B cell (primary cell): ENCODE measurements around the gene PLEKHG2. TPM values are rescaled to one million over a fixed set of nuclear protein-coding genes. Genes with fewer than 3 reads are reported as not detected.
A peak's percentile ranks its signal among the peaks of the same experiment; 100 is the strongest.

Source experiments
- ATAC-seq: fragments of 200-7000 bp; cut with Tn5 transposase; one replicate; pipeline ENCODE4 v1.10.0; 2021; ENCODE audit warnings: low read depth, mild to moderate bottlenecking, moderate number of reproducible peaks, moderate library complexity
- CTCF ChIA-PET: fragments of 350-600 bp; sonication (Branson Sonifier 250); formaldehyde crosslinking; loops from one replicate; lab custom pipeline; 2021; ENCODE audit warnings: antibody characterized with exemption, inconsistent platforms; lab: Charles Lee
- POLR2A ChIA-PET: fragments of 350-600 bp; sonication (Branson Sonifier 250); formaldehyde crosslinking; loops from one replicate; lab custom pipeline; 2021; ENCODE audit warnings: antibody characterized with exemption; lab: Charles Lee
- DNase-seq: peaks from one replicate; pipeline ENCODE4 v3.0.0; 2013
- H2AFZ ChIP-seq: 2 replicates; pipeline ENCODE4 v1.6.1; 2012; ENCODE audit warnings: mild to moderate bottlenecking, low read depth, low read length; ENCODE audit not compliant: insufficient read depth, poor library complexity, severe bottlenecking
- H3K27ac ChIP-seq, 2 donors: 1 replicate in 1 of 2; 2 replicates in 1 of 2; pipeline ENCODE4 v1.5.1; 2012 to 2013; ENCODE audit warnings: low read length in 2 of 2, mild to moderate bottlenecking in 2 of 2, moderate library complexity in 1 of 2
- H3K27me3 ChIP-seq, 4 experiments: fragments of 200-600 bp in 1 of 4; sonication (generic) in 1 of 4; replicated peaks in 1 of 4; 1 replicate in 2 of 4; 2 replicates in 2 of 4; pipeline versions ENCODE4 v1.6.1 to v1.7.0; 2013 to 2016; ENCODE audit warnings: low read length in 3 of 4, mild to moderate bottlenecking in 2 of 4, mixed read lengths in 1 of 4, moderate library complexity in 1 of 4; ENCODE audit not compliant: insufficient read depth in 4 of 4, control insufficient read depth in 3 of 4; ENCODE audit errors: control extremely low read depth in 1 of 4
- H3K36me3 ChIP-seq, 2 experiments: replicated peaks in 1 of 2; 1 replicate in 1 of 2; 2 replicates in 1 of 2; pipeline versions ENCODE4 v1.6.1 to v1.7.1; 2013; ENCODE audit warnings: low read length in 1 of 2; ENCODE audit not compliant: insufficient read depth in 2 of 2, control insufficient read depth in 1 of 2; ENCODE audit errors: control extremely low read depth in 1 of 2, extremely low read depth in 1 of 2
- H3K4me1 ChIP-seq, 2 donors: fragments of 200-600 bp in 1 of 2; sonication (generic) in 1 of 2; 1 replicate in 1 of 2; 2 replicates in 1 of 2; pipeline versions ENCODE4 v1.5.1 to v1.6.1; 2013 to 2017; ENCODE audit warnings: low read length in 2 of 2; ENCODE audit not compliant: control insufficient read depth in 2 of 2, insufficient read depth in 2 of 2
- H3K4me2 ChIP-seq: replicated peaks from 2 replicates; pipeline ENCODE3; 2012; ENCODE audit warnings: mild to moderate bottlenecking, low read depth, low read length; ENCODE audit not compliant: poor library complexity, severe bottlenecking
- H3K4me3 ChIP-seq, 5 experiments: fragments of 200-600 bp in 1 of 5; sonication (generic) in 1 of 5; 1 replicate in 3 of 5; 2 replicates in 2 of 5; pipeline versions ENCODE4 v1.5.1 to v1.7.0; 2011 to 2016; ENCODE audit warnings: low read length in 4 of 5, mild to moderate bottlenecking in 4 of 5, low read depth in 2 of 5, control low read depth in 1 of 5, moderate library complexity in 1 of 5; ENCODE audit not compliant: insufficient read depth in 1 of 5; ENCODE audit errors: control extremely low read depth in 1 of 5, extremely low read depth in 1 of 5
- H3K79me2 ChIP-seq: fragments of 200-600 bp; sonication (generic); one replicate; pipeline ENCODE4 v1.6.0; 2016; ENCODE audit warnings: low read length; ENCODE audit not compliant: control insufficient read depth, insufficient read depth
- H3K9ac ChIP-seq: fragments of 200-600 bp; sonication (generic); 2 replicates; pipeline ENCODE4 v1.6.1; 2017; ENCODE audit warnings: mild to moderate bottlenecking, low read length, moderate library complexity
- H3K9me3 ChIP-seq, 3 donors: one replicate each; pipeline versions ENCODE4 v1.6.1 to v1.7.1; 2013; ENCODE audit warnings: low read length in 2 of 3; ENCODE audit not compliant: control insufficient read depth in 2 of 3, insufficient read depth in 1 of 3; ENCODE audit errors: control extremely low read depth in 1 of 3
- H4K20me1 ChIP-seq: 2 replicates; pipeline ENCODE4 v1.6.0; 2012; ENCODE audit warnings: mild to moderate bottlenecking, low read length; ENCODE audit not compliant: insufficient read depth, control insufficient read depth, poor library complexity, severe bottlenecking
- H3K27ac Mint-ChIP-seq: one replicate; pipeline ENCODE4 v1.8.0; 2021; ENCODE audit warnings: mixed read lengths
- H3K27me3 Mint-ChIP-seq: one replicate; pipeline ENCODE4 v1.8.0; 2021; ENCODE audit warnings: mixed read lengths
- H3K4me1 Mint-ChIP-seq: one replicate; pipeline ENCODE4 v1.8.0; 2021; ENCODE audit warnings: mixed read lengths
- H3K4me3 Mint-ChIP-seq: one replicate; pipeline ENCODE4 v1.8.0; 2021; ENCODE audit warnings: mixed read lengths
- H3K9me3 Mint-ChIP-seq: one replicate; pipeline ENCODE4 v1.8.0; 2022; ENCODE audit warnings: mixed read lengths; ENCODE audit not compliant: insufficient read depth
- EZH2 ChIP-seq: IDR thresholded peaks from 2 replicates; pipeline ENCODE4 v1.6.1; 2012; ENCODE audit warnings: borderline replicate concordance, low read depth, mild to moderate bottlenecking, moderate library complexity, low read length; ENCODE audit not compliant: insufficient read depth, poor library complexity, severe bottlenecking
- WGBS: methylation state at CpG from one replicate; pipeline ENCODE4 v1.1.5; 2013; ENCODE audit warnings: missing lambda C conversion rate; ENCODE audit not compliant: insufficient coverage; 5-methylcytosine and 5-hydroxymethylcytosine counted together
- intact Hi-C: fragments of 100-400 bp; cut with micrococcal nuclease; formaldehyde crosslinking; loops from one replicate; pipeline ENCODE4 v1.10.0; 2022
- polyA plus RNA-seq: library from polyadenylated mRNA; depleted of rRNA; stranded (reverse); fragments of >200 nt; gene quantifications from 2 replicates; pipeline ENCODE4 v1.2.3, GENCODE V29; 2012
- total RNA-seq, 2 donors: library from RNA; stranded (reverse); fragments of 120-200 nt in 1 of 2; gene quantifications; 1 replicate in 1 of 2; 2 replicates in 1 of 2; pipeline versions ENCODE4 v1.2.3 to v1.2.4, GENCODE V29; 2013 to 2022
- TF ChIP-seq, protein P1 (sequence below): fragments of 200-600 bp; IDR thresholded peaks from one replicate; pipeline ENCODE4 v1.8.0; 2022; ENCODE audit warnings: antibody characterized with exemption, mild to moderate bottlenecking

Gene PLEKHG2
- total and polyA plus RNA-seq, 2 donors (not counting 1 experiment from before 2014, with no cell fraction given), result 27.0 to 167 TPM

DNA sequence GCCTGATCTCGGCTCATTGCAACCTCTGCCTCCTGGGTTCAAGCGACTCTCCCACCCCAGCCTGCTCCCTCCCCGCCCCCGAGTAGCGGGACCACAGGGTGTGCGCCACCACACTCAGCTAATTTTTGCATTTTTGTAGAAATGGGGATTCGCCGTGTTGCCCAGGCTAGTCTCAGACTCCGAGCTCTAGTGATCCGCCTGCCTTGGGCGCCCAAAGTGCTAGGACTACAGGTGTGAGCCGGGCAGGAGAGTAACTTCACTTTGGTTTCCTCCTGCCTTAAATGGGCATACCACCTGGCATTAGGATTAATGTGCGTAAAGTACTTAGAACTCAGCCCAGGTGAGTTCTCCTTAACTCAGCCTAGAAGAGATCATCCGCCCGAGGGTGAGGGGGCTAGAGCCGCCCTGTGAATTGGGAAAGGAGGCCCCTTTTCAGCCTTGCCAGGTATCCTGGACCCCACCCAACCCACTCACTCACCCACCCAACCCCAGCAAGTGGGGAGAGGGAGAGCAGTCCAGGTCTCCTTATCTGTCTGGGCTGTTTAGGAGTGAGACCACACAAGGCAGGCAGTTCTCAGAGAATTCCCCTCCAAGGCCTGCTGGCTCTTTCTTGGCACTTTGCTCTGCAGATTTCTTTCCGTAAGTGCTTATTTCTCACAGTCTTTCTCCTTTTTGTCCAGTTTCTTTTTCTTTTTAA lies 7.1 kb upstream of the PLEKHG2 start:
- peaks cover 62% of the 10 kb centered on the region for H3K4me1 Mint-ChIP-seq

More for the DNA sequence above, 7.1 kb upstream of the PLEKHG2 start:
- TF ChIP-seq EZH2, result no peak
- TF ChIP-seq, protein P1, sequence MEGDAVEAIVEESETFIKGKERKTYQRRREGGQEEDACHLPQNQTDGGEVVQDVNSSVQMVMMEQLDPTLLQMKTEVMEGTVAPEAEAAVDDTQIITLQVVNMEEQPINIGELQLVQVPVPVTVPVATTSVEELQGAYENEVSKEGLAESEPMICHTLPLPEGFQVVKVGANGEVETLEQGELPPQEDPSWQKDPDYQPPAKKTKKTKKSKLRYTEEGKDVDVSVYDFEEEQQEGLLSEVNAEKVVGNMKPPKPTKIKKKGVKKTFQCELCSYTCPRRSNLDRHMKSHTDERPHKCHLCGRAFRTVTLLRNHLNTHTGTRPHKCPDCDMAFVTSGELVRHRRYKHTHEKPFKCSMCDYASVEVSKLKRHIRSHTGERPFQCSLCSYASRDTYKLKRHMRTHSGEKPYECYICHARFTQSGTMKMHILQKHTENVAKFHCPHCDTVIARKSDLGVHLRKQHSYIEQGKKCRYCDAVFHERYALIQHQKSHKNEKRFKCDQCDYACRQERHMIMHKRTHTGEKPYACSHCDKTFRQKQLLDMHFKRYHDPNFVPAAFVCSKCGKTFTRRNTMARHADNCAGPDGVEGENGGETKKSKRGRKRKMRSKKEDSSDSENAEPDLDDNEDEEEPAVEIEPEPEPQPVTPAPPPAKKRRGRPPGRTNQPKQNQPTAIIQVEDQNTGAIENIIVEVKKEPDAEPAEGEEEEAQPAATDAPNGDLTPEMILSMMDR, result no peak
- Histone ChIP-seq H3K27me3 (no peaks in the 10 kb centered on the region), H3K9ac (peak overlapping the region; percentile 99), H3K4me2 (peak overlapping the region; percentile 100), H2AFZ (no peak overlapping the region), H4K20me1 (peaks cover 25% of the 10 kb centered on the region), H3K4me3 (peak overlapping the region in 4 of 5 experiments; percentile 87 to 99 (median 96)), H3K9me3 (peaks cover 0 to 4% (median 0%) of the 10 kb centered on the region in 3 donors), H3K4me1 (peaks cover 47 to 69% of the 10 kb centered on the region in 2 donors), H3K79me2 (peaks cover 63% of the 10 kb centered on the region), H3K27ac (peak overlapping the region; percentile 100), H3K36me3 (peaks cover 0 to 20% of the 10 kb centered on the region in 2 experiments)
- Mint-ChIP-seq H3K27me3 (no peaks in the 10 kb centered on the region), H3K9me3 (no peaks in the 10 kb centered on the region), H3K27ac (peak overlapping the region; percentile 96), H3K4me3 (peak overlapping the region; percentile 94)
- no peak for ATAC-seq
- ChIA-PET POLR2A (interaction anchor here (0.6 to 8.8 kb wide), 8 partner anchors 8 to 67 kb away, joined by 3 to 69 read pairs (median 4); partner anchors contain the start of genes MED29, PAF1, RPS16 and SUPT5H), CTCF (interaction anchor here (1.2 to 2.3 kb wide), 3 partner anchors 8 to 15 kb away, joined by 3 to 15 read pairs (median 5); partner anchors contain the start of genes MED29 and PAF1)
- 87% methylated on average over 11 of the region's 17 CpGs for WGBS
- DNase-seq, result peak; percentile 53
- intact Hi-C loops, result loop anchor here (10.0 kb wide), 1 partner anchor 541 kb away; no protein-coding TSS in a partner anchor
